ENCODE results near the gene TMEM43.

TMEM43 gene

DNA sequence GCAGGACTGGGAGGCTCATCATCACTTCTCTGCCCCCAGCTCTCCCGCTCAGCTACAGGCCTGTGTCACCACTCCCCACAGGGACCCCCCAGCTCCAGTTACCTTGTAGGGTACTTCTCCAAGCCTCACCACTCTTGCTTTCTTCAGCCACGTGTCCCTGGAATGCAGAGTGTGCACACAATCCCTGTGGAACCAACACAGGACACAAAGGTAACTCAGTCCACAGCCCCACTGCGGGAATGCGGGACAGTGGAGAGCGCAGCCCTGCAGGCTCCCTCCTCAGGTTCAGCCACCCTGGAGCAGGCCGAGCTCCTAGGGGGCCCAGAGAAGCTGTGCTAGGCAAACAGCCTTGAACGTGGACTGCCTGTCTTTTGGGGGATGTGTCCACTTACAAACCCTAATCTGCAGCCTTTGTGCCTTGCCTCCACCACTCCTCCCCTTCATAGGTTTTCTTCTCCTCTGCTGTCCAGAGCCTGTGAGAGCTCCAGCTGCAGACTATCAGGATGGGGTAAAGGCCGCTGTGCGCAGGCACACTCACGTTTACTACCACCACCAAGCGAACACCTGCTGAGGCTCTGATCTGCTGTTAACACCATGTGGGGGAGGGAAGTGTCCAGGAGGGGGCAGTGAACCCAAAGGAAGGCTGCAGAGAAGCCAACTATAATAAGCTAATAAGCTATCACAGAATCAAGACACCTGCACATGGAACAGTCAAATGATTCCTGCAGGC is 27.5 kb downstream of the TMEM43 start:
- DNase-seq = peak in 1 of 2 donors; percentile 33

DNA sequence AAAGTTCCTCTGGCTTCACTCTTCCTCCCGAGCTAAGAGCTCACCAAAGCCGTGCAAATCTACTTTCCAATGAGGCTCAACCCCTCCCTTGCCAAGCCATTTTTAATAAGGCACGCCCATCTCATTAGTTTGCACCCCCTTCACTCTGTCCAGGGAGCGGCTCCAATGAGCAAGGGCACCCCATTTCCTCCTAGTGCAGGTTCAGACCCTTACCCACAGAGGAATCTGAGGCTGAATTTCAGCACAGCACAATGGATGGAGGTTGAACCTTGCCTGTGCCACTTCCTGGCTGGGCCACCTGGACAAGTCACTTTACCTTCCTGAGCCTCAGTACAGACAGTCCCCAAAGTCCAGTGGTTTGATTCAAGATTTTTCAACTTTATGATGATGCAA is 28.1 kb downstream of the TMEM43 start:
- DNase-seq = no peak

DNA sequence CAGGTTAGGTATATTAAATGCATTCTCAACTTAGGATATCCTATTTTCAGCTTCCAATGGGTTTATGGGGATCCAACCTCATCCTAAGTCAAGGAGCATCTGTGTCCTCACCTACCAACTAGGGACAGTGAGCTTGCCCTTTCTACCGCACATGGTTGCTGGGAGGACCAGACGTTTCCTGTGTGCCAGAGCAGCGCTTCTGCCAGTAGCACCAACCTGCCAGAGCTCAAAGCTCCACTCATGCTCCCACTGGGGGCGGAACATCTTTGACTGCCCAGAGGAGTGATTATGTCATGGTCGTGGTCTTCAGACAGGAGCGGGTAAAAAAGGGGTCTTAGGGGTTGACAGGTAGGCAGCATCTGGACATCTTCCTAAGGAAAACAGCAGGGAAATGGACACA is 28.8 kb downstream of the TMEM43 start:
- DNase-seq = no peak

DNA sequence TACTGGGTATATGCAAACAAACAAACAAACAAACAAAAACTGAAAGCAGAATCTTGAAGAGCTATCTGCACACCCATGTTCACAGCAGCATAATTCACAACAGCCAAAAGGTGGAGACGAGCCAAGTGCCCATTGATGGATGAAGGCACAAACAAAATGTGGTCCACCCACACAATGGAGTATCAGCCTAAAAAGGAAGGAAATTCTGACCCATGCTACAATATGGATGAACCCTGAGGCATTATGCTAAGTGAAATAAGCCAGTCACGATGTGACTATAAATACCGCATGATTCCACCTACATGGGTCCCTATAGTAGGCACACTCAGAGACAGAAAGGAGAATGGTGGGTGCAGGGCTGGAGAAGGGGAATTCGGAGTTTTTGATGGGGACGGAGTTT is 29.4 kb downstream of the TMEM43 start:
- peak; percentile 69 to 90 for DNase-seq

DNA sequence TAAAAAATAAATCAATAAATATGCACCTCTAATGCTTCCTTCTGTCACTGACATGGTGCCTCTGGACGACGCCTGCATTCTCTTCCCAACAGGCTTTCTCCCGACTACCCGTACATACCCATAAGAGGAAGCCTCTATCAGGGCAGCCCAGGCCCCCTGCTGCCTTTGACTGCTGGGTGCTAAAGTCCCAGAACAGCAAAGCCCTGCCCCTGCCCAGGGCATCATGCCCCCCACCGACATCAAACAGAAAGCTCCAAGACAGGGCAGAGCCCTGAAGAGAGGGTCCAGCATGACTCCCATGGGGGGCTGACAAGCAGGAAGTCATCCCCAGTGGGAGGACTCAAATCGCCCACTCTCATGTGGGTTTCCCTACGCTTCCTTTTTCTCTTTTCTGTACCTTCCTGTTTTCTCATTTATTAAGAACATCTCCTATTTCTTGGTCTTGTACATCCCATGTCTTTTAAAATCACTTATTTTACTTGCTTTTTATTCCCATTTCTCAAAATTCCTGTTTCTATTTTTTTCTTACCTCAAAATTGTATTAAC is 30.1 kb downstream of the TMEM43 start:
- peak; percentile 80 to 89 for DNase-seq

DNA sequence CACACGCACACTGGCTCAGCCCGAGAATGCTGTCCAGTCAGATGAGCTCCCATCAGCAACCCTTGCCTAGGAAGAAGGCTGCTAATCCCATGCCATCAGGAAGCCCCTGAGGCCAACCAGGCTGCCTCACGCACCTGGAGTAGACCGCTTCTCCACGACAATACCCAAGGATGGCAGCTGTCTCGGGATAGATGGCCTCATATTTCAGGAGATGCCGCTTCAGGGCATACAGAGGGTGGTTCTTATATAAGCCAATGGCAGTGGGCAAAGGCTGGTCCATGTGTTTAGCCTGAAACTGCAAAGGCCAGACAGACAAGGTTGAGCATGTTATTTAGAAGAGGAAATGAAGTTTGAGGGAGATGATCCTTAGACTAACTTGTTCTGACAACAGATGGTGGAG is 31.3 kb downstream of the TMEM43 start:
- no peak for DNase-seq

DNA sequence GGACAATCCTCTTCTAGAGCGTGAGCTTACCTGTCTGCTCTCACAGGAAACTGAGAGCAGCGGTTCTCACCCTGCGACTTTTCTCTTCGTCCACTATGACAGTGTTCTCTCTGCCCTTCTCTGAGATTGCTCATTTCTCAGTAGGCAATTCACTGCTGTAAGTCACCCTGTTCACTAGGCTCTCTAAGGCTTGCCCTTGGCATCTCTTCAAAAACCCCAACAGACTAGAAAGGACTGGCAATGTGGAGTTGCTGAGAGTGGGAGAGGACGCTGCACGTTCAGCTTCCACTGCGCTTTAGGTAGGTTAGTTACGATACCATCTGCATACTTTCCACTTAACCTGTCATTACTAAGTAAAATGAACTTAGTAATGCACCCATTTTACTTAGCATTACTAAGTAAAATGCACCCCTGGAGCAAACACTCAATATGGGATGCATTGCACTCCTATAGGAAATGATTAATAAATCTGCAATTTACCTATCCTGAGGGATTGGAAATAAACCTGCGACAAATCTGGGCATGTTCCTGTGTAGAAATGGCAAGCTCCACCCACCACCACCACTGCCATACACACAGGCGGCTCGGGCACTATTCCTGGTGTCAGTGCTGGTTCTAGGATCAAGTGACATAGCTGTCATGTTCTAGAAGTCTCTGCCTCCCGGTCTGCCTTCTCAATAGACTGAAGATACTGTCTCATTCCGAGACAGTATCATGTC is 32.1 kb downstream of the TMEM43 start:
- DNase-seq = no peak

DNA sequence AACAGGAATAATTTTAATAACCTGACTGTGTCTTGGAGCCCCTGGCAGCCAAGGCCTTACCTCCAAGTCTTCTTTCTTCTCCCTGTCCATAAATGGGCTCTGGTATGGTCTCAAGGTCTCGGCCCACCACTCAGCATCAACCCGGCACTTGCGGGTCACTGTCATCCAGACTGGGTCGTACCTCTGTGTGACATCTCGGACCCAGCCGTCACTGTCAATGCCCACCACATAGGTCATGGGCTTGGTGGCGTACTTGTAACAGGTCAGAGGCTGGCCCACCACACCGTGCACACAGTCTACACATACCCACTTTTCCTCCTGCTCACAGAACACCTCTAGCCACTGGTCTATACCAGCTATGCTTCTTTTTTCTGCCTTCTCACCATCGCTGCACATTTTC is 33.1 kb downstream of the TMEM43 start:
- DNase-seq = no peak

DNA sequence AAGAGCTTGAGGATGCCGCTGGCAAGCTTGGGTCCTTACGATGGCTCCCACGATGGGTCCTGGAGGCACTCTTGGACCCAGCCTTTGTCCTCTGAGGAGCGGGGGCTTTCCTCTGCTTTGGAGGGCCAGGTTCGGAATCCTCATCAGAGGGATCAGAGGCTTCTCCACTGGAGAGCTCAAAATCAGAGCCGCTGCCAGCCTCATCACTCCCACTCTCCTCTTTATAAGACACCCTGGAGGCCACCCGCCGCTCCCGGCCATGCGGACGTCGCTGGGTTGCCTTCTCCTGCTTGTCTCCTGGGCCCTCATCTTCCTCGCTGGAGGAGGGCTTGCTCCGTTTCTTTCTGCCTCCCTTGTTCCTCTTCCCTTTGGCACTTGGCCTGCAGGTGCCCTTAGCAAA is 33.5 kb downstream of the TMEM43 start:
- DNase-seq = no peak

DNA sequence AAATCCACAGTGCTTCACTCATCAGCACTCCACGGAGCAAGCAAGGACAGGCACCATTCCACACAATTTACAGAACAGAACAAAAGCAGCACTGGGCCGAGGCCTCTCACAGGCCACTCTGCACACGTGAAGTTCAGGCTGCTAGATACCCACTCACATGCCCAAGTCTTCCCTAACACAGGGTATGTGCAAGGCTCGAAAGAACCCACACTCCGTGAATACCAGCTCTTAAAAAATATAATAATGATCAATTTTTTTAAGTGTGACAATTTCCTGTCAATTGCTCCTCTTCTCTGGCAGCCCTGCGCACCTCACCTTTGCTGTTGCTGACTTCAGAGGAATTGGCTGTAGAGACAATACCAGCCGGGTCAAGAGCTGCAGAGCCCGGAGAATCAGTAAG is 34.6 kb downstream of the TMEM43 start:
- DNase-seq = no peak

DNA sequence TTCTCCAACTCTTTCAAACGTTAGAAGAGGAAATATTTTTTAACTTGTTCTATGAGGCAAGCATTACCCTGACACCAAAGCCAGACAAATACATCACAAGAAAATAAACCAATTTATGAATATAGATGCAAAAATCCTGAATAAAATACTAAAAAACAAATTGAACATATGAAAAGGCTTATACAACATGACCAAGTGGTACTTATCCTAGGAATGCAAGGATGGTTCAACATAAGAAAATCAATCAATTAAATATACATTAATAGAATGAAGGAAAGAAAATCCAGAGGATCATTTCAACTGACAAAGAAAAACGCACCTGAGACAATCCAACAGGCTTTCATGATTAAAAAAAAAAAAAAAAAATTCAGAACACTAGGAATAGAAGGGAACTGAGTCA is 36.4 kb downstream of the TMEM43 start:
- DNase-seq = no peak

DNA sequence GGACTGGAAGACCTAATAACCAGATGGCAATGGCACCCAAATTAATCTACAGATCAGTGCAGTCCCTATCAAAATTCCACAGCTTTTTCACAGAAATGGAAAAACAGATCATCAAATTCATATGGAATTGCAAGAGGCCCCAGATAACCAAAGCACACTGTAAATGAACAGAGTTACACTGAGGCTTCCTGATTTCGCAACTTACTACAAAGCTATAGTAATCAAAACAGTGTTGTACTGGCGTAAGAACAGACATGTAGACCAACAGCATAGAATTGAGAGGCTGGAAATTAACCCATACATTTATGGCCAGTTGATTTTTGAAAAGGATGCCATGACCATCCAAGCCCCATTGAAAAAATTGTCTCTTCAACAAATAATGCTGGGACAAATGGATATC is 37.3 kb downstream of the TMEM43 start:
- peak; percentile 39 to 41 for DNase-seq

DNA sequence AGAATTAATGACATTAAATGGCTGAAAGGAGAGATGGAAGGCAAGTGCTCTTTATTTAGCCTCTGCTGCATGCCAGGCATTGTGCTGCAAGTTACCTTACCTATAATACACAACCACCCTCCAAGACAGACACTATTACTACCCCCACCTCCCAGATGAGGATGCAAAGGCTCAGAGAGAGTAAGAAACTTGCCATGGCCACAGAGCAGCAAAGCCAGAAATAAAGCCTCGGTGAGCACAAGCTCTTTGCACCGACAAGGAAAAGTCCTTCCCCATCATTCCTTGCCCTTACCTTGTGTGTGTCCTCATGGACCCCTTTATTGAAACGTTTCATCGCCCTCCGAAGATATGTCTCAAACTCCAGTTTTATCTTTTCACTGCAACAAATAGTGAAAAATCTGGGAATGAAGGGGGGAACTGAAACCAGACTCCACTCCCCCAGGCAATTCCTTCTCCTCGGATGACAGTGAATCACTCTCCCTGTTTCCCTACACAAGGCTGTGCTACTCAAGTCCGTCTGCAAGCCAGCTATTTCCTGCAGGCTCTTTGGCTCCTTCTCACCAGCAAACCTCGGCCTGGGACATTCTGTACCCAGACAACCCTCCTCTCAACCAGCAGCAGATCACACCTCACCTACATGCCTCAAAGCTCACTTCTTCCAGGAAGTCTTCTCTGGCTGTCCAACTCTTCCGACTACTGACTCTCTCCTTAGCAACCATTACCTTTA is 42.2 kb downstream of the TMEM43 start:
- peak; percentile 16 to 62 for DNase-seq

DNA sequence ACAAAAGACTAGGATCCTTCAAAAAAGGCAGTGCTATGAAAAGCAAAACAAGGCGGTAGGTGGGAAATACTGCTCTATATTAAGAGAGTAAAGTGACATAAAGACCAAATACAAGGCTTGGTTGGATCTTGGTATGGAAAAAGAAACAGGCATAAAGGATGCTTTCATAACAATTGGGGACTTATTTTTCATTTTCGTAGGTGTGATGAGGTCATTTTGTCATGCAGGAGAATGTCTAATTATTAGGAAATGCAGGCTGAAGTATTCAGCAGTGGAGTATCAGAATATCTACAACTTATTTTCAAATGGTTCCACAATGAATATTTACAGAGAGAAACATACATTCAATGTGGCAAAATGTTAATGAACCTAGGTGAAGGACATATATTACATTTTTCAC is 44.6 kb downstream of the TMEM43 start:
- peak in 1 of 2 donors; percentile 19 for DNase-seq

DNA sequence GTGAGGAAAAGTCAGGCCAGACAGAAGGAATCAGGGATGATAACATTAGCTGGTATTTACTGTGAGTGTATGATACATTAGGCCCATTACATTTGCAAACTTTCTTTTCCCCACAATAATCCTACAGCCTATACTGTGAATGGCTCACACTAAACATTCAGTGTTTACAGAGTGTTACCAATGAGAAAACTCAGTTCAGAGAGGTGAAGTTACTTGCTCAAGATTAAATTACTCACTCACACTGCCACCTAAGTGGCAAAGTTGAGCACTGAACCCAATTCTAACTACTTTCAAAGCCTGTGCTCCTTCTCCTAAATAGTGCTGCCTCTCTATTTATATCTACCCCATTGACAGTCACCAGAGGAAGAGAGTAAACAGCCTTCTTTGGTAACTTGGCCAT is 45.0 kb downstream of the TMEM43 start:
- no peak for DNase-seq

DNA sequence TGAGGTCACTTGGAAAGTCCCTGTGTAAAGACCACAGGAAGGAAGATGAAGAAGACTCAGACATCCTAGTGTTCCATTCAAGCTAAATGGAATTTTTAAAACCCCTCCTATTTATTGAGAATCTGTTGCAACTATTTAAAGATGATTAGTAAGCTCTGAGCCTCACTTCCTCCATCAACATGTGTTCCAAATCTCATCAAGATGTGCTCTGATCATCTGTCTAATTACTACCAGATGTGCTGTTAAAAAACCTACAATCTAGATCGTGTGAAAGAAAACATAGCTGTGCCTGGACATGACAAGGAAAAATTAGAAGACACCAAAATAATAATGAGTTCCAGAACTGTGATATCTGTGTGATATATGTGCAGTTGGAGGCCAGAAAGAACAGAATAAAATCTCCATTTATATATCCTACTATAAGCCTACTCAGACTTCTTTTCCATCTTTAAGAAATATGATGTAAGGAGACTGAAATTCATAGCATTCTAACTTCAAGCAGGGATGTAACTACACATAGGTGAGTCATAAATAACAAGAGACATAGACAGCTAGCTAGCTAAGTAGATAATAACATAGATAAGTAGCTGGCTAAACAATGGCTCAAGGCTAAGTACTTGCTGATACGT is 45.8 kb downstream of the TMEM43 start:
- DNase-seq = no peak

DNA sequence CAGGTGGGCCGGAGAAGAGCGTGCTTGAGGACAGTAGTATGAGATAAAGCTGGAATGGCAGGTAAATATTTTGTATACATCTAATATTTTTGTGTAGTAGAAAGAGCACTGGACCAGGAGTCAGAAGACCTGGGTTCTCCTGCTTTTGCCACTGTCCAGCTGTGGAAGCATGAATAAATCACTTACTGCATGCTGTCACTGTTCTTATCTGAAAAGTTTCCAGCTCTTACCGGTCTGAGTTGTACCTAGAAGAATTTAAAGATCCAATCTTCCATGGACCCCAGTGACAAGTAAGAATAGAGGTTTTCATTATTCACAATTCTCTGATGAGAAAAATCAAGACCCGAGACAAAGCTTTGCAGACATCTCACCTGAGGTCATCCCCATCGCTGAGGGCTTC is 47.6 kb downstream of the TMEM43 start:
- no peak for DNase-seq

DNA sequence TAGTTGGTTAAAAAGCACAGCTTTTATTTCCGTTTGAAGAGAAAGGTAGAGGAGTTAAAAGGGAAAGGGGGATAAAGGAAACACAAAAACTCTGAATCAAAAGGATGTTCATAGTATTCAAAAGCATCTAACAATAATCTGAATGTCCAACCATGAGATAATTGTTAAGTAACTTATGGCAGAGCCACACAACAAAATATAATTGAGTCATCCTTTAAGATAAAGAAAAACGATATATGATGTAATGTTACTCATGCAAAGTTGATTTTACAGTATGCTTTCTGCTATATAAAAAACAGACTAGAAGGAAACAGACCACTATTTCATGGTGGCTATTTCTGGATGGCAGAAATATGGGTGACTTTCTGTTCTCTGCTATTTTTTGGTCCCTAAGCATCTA is 49.6 kb downstream of the TMEM43 start:
- DNase-seq = no peak

DNA sequence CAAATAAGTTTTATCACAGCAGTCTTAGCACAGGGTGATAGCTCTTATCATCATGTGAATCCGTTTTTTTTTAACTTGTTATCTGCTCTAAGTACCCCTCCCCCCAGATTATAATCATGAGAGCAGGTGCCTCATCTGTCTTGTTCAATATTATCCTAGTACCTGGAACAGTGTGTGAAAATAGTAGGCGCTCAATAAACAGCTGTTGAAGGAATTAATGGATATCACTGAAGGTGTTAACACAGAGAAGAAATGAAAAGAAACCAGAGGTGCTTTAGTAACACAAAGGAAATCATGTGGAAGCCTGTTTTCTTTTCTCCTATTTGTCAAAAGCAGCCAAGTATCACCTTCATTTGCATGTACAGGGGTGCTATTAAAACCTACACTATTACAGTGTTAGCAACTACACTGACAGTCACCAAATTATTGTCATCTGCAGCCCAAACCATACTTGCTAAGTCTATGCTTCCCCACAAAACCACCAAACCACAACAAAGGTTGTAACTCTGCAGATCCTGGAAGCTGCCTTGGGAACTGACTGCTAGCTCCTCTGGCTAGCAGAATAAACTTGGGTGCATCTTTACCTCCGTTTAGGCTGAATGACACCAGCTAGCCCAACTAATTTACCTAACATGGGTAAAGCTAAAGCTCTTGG is 50.7 kb downstream of the TMEM43 start:
- peak; percentile 10 to 45 for DNase-seq

DNA sequence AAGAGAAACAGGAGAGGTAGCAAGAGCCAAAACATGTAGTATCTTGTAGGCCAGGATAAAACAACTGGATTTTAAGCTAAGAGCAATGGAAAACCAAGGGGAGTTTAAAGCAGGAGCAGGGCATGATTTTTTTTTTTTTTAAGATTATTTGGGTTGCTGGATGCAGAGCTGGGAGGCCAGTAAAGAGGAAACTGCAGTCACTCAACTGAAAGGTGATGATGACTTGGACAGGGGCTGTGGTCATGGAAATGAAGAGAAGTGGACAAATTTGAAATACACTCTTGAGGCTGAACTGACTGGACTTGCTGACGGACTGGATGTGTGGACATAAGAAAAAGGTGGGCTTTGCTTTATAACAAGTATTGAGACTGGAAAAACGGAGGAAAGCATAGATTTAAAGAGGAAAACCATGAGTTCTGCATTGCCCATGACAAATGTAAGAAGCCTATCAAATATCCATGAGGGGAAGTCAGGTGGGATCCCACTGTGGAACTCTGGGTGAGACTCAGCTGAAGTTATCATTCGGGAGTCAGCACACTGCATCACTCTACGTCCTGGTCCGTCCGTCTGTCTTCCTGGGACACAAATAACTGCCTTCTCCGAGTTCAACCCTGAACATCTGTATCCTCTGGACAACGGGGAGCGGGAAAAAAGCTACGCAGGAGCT is 52.9 kb downstream of the TMEM43 start:
- peak; percentile 10 to 26 for DNase-seq

DNA sequence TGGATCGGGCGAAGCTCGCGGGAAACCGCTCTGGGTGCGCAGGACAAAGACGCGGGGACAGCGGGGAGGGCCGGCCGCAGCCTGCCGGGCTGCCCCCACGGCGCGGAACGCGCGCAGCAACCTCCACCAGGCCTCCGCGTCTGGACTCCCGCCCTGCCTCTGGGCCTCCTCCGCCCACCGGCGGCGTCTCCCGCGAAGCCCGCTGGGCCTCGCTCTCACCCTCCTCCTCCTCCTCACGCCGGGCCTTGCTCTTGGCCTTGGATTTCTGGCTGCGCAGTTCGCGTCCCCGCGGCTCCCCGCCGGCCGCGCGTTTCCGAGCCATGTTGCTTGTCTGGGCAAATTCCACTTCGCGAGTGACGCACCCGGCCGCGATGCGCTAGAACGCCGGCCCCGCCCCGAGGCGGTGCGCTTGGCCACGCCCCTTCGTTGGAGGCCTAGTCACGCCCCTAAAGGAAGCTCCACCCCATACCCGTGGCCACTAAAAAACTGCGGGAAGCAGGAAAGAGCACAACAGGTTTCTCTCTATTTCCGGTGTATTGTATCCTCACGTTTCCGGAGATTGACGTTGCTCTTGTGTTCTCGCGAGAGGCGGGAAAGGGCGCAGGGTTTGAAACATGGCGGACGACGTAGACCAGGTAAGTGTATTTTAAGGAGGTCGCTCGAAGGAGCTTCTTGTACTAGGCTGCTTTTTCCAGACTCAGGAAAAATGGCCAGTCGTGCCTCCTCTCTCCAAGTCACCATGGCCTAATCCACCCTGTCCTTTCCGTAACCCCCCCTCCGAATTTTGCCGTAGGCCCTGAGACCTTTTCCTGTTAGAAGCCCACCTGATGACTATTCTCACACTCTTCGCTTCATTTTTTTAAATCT is 53.6 kb downstream of the TMEM43 start, which contains the start of the genes LSM3 and XPC:
Gene LSM3, plus strand, starts transcription at position 571 of the 867 bp plus-strand sequence. Its CDS starts 44 bp downstream, at position 615.
Gene XPC, minus strand, starts transcription at position 355 of the 867 bp plus-strand sequence. Its CDS starts 33 bp downstream, at position 322.
- DNase-seq = peak; percentile 98 to 99

All from inflammatory macrophage (primary cell).